T47D (cell line): ENCODE data around the gene PRSS36.
"Not testable (repeated sequence)": the region's sequence is repeated elsewhere in the genome, so short reads cannot be mapped to it uniquely, and the experiment has no call there.

ENCODE experiments used
- DNase-seq, 2 experiments: peaks; one replicate each; pipeline versions ENCODE4 v3.0.0 to v3.0.0-alpha.2; 2011 to 2012; ENCODE audit warnings: low read depth in 1 of 2, low spot score in 1 of 2
- JUND ChIP-seq: IDR thresholded peaks from 2 replicates; pipeline ENCODE4 v1.6.1; 2012; ENCODE audit warnings: low read depth
- in situ Hi-C: cut with HindIII; loops from 2 replicates; pipeline ENCODE4 v1.10.0; 2016; ENCODE audit warnings: low sequenced_read_pairs, low pct_unique_long_range_greater_than_20kb

PRSS36 gene

GRCh38 chr16:31108035-31108793 is 41.7 kb downstream of the PRSS36 start, which contains the start of gene BCKDK:
Gene BCKDK, plus strand, starts transcription at chr16:31108386. Its CDS starts 838 bp downstream, at chr16:31109224.
- in situ Hi-C loops, result no loop called here
- peak; percentile 71 to 86 for DNase-seq
- TF ChIP-seq JUND, result no peak

GRCh38 chr16:31107465-31107867 is 42.4 kb downstream of the PRSS36 start:
- in situ Hi-C loops, result no loop called here
- no peak for TF ChIP-seq JUND
- DNase-seq, result no peak

- no peak for DNase-seq
- no peak for TF ChIP-seq JUND
- in situ Hi-C loops, result no loop called here
These were observed 43.1 kb downstream of the PRSS36 start for GRCh38 chr16:31106509-31107464.

GRCh38 chr16:31105677-31106213 is 44.1 kb downstream of the PRSS36 start:
- no peak for TF ChIP-seq JUND
- in situ Hi-C loops, result no loop called here
- peak in 1 of 2 experiments; percentile 76 for DNase-seq

GRCh38 chr16:31100876-31101641 is 48.8 kb downstream of the PRSS36 start:
- DNase-seq, in situ Hi-C loops: not testable (repeated sequence)

GRCh38 chr16:31099860-31100638 is 49.8 kb downstream of the PRSS36 start:
- no peak for TF ChIP-seq JUND
- in situ Hi-C loops, result no loop called here
- no peak for DNase-seq

GRCh38 chr16:31094424-31095120 is 55.3 kb downstream of the PRSS36 start, which contains the start of gene VKORC1:
Gene VKORC1, minus strand, starts transcription at chr16:31094797. Its CDS starts 68 bp downstream, at chr16:31094729.
- DNase-seq, result peak; percentile 89 to 99
- TF ChIP-seq JUND, result no peak
- in situ Hi-C loops, result no loop called here

- no peak for DNase-seq
- no peak for TF ChIP-seq JUND
- in situ Hi-C loops, result no loop called here
These were observed 55.8 kb downstream of the PRSS36 start for GRCh38 chr16:31094088-31094423.

- TF ChIP-seq JUND, result no peak
- in situ Hi-C loops, result no loop called here
- peak in 1 of 2 experiments; percentile 37 for DNase-seq
These were observed 56.6 kb downstream of the PRSS36 start for GRCh38 chr16:31093132-31093703.

GRCh38 chr16:31092330-31092729 is 57.5 kb downstream of the PRSS36 start:
- TF ChIP-seq JUND, result no peak
- DNase-seq, result no peak

GRCh38 chr16:31090540-31090939 is 59.3 kb downstream of the PRSS36 start:
- in situ Hi-C loops, result no loop called here
- no peak for TF ChIP-seq JUND
- no peak for DNase-seq

More at GRCh38 chr16:31092330-31092729, 57.5 kb downstream of the PRSS36 start:
- in situ Hi-C loops, result no loop called here
